HCT116 (cell line): Measurements from ENCODE around the gene ERVV-1. TPM values are rescaled to one million over a fixed set of nuclear protein-coding genes. Genes with fewer than 3 reads are reported as not detected.

Experiments
- ATAC-seq: fragments of 200-7000 bp; cut with Tn5 transposase; 2 replicates; pipeline ENCODE4 v1.9.1; 2020; ENCODE audit warnings: mild to moderate bottlenecking, moderate library complexity
- BruUV-seq: library from RNA; stranded (reverse); fragments of 400-500 nt; replicated peaks from 2 replicates; lab custom pipeline; 2021; lab: Mats Ljungman, UMichigan
- CTCF ChIA-PET: fragments of 300-600 bp; sonication (Branson Sonifier 250); formaldehyde crosslinking; loops from one replicate; lab custom pipeline; 2021; ENCODE audit warnings: antibody characterized with exemption; lab: Charles Lee
- POLR2A ChIA-PET: fragments of 300-600, 350-600 bp; sonication (Branson Sonifier 250); formaldehyde crosslinking; loops from one replicate; lab custom pipeline; 2021; ENCODE audit warnings: antibody characterized with exemption; lab: Charles Lee
- RAD21 ChIA-PET, 2 experiments: fragments of 300-600 bp; sonication (Branson Sonifier 250); formaldehyde crosslinking; loops; one replicate each; lab custom pipeline; 2023; ENCODE audit warnings: low total read pairs in 2 of 2; ENCODE audit not compliant: uncharacterized antibody in 2 of 2, unreplicated experiment in 2 of 2, low non-redundant PET in 1 of 2; lab: Charles Lee
- DNase-seq: peaks from one replicate; pipeline ENCODE4 v3.0.0-alpha.2; 2010; ENCODE audit warnings: low read depth, low spot score
- H2AFZ ChIP-seq: fragments of 200-600 bp; shearing (Covaris generic), sonication (generic); 2 replicates; pipeline ENCODE4 v1.6.1; 2017; ENCODE audit warnings: low read depth, mixed run types, mixed read lengths, antibody characterized with exemption, low read length; ENCODE audit not compliant: poor library complexity, severe bottlenecking
- H3K27ac ChIP-seq: 2 replicates; pipeline ENCODE4 v1.5.1; 2012; ENCODE audit warnings: low read depth, low read length
- H3K27me3 ChIP-seq: fragments of 200-600 bp; sonication (generic); 2 replicates; pipeline ENCODE4 v1.6.1; 2016; ENCODE audit warnings: mixed run types, low read length, mixed read lengths; ENCODE audit not compliant: insufficient read depth
- H3K36me3 ChIP-seq, 2 experiments: fragments of 200-500 bp in 1 of 2; fragments of 200-600 bp in 1 of 2; sonication (Bioruptor generic) in 1 of 2; sonication (generic) in 1 of 2; 2 replicates each; pipeline versions ENCODE4 v1.5.1 to v1.6.1; 2014 to 2016; ENCODE audit warnings: low read length in 2 of 2, inconsistent platforms in 1 of 2, mixed read lengths in 1 of 2, mixed run types in 1 of 2; ENCODE audit not compliant: insufficient read depth in 2 of 2, control insufficient read depth in 1 of 2
- H3K4me1 ChIP-seq, 2 experiments: fragments of 200-600 bp in 1 of 2; sonication (generic) in 1 of 2; 2 replicates each; pipeline versions ENCODE4 v1.5.1 to v1.6.1; 2012 to 2017; ENCODE audit warnings: low read length in 2 of 2, inconsistent platforms in 1 of 2, mild to moderate bottlenecking in 1 of 2, mixed read lengths in 1 of 2, mixed run types in 1 of 2, moderate library complexity in 1 of 2; ENCODE audit not compliant: insufficient read depth in 2 of 2, control insufficient read depth in 1 of 2
- H3K4me2 ChIP-seq: fragments of 200-600 bp; sonication (generic); 2 replicates; pipeline ENCODE4 v1.6.1; 2017; ENCODE audit warnings: mixed run types, low read length, mixed read lengths
- H3K4me3 ChIP-seq, 2 experiments: fragments of 200-600 bp in 1 of 2; sonication (generic) in 1 of 2; replicated peaks in 1 of 2; 2 replicates each; pipeline ENCODE4 v1.5.1; 2011 to 2016; ENCODE audit warnings: low read length in 2 of 2, control low read depth in 1 of 2, low read depth in 1 of 2, mild to moderate bottlenecking in 1 of 2, mixed read lengths in 1 of 2, mixed run types in 1 of 2
- H3K79me2 ChIP-seq: fragments of 200-600 bp; sonication (generic); 2 replicates; pipeline ENCODE4 v1.6.1; 2017; ENCODE audit warnings: mild to moderate bottlenecking, mixed run types, low read length, moderate library complexity, mixed read lengths; ENCODE audit not compliant: insufficient read depth
- H3K9ac ChIP-seq: fragments of 200-600 bp; sonication (generic); 2 replicates; pipeline ENCODE4 v1.6.1; 2016; ENCODE audit warnings: low read length, mixed read lengths
- H3K9me2 ChIP-seq: fragments of 200-600 bp; sonication (generic), shearing (Covaris generic); 2 replicates; pipeline ENCODE4 v1.6.1; 2017; ENCODE audit warnings: mixed run types, mild to moderate bottlenecking, moderate library complexity; ENCODE audit not compliant: insufficient read depth
- H3K9me3 ChIP-seq, 2 experiments: fragments of 200-500 bp in 1 of 2; fragments of 200-600 bp in 1 of 2; sonication (Bioruptor generic) in 1 of 2; sonication (generic) in 1 of 2; 2 replicates each; pipeline ENCODE4 v1.6.1; 2014 to 2017; ENCODE audit warnings: low read length in 2 of 2, mixed read lengths in 2 of 2, inconsistent platforms in 1 of 2, low read depth in 1 of 2, mild to moderate bottlenecking in 1 of 2, mixed run types in 1 of 2, moderate library complexity in 1 of 2; ENCODE audit not compliant: control insufficient read depth in 1 of 2, insufficient read depth in 1 of 2
- H4K20me1 ChIP-seq: fragments of 200-600 bp; sonication (generic), shearing (Covaris generic); 2 replicates; pipeline ENCODE4 v1.6.1; 2017; ENCODE audit warnings: mixed run types, mild to moderate bottlenecking, moderate library complexity; ENCODE audit not compliant: insufficient read depth
- CBX3 ChIP-seq: IDR thresholded peaks from 2 replicates; pipeline ENCODE4 v1.6.1; 2012; ENCODE audit warnings: low read depth
- ELF1 ChIP-seq: IDR thresholded peaks from 2 replicates; pipeline ENCODE4 v1.6.1; 2012; ENCODE audit warnings: low read depth, borderline replicate concordance
- EZH2phosphoT487 ChIP-seq: fragments of 200-600 bp; IDR thresholded peaks from 2 replicates; pipeline ENCODE4 v1.6.1; 2018; ENCODE audit warnings: antibody characterized with exemption, borderline replicate concordance
- FOSL1 ChIP-seq: IDR thresholded peaks from 2 replicates; pipeline ENCODE4 v1.6.1; 2012; ENCODE audit warnings: low read depth
- JUND ChIP-seq: IDR thresholded peaks from 2 replicates; pipeline ENCODE4 v1.6.1; 2012
- MAX ChIP-seq: IDR thresholded peaks from 2 replicates; pipeline ENCODE4 v1.6.1; 2012
- POLR2A ChIP-seq: IDR thresholded peaks from 2 replicates; pipeline ENCODE4 v1.7.0; 2011; ENCODE audit warnings: borderline replicate concordance; ENCODE audit not compliant: insufficient read depth, insufficient read length; ENCODE audit errors: extremely low read depth
- REST ChIP-seq: IDR thresholded peaks from 2 replicates; pipeline ENCODE4 v1.6.1; 2012; ENCODE audit warnings: low read depth
- SIN3A ChIP-seq: IDR thresholded peaks from 2 replicates; pipeline ENCODE4 v1.6.1; 2012; ENCODE audit warnings: low read depth
- ZBTB33 ChIP-seq: IDR thresholded peaks from 2 replicates; pipeline ENCODE4 v1.6.1; 2011; ENCODE audit warnings: mild to moderate bottlenecking, low read length, moderate library complexity; ENCODE audit not compliant: insufficient replicate concordance; ENCODE audit errors: extremely low read depth
- ZFX ChIP-seq: fragments of 450-650 bp; IDR thresholded peaks from 2 replicates; pipeline ENCODE4 v1.6.1; 2017
- ZNF274 ChIP-seq: fragments of 200-500 bp; sonication (Bioruptor generic); IDR thresholded peaks from 2 replicates; pipeline ENCODE4 v1.6.1; 2014; ENCODE audit warnings: mild to moderate bottlenecking, low read depth, low read length, inconsistent platforms
- intact Hi-C: fragments of 100-400 bp; cut with micrococcal nuclease; formaldehyde crosslinking; loops from 2 replicates; pipeline ENCODE4 v1.10.0; 2022
- total RNA-seq: library from RNA; stranded (reverse); gene quantifications from one replicate; pipeline ENCODE4 v1.2.1, GENCODE V29; 2021; ENCODE audit not compliant: unreplicated experiment

The ERVV-1 gene
- total RNA-seq, 1 experiment from 2014 or later = not detected

DNA sequence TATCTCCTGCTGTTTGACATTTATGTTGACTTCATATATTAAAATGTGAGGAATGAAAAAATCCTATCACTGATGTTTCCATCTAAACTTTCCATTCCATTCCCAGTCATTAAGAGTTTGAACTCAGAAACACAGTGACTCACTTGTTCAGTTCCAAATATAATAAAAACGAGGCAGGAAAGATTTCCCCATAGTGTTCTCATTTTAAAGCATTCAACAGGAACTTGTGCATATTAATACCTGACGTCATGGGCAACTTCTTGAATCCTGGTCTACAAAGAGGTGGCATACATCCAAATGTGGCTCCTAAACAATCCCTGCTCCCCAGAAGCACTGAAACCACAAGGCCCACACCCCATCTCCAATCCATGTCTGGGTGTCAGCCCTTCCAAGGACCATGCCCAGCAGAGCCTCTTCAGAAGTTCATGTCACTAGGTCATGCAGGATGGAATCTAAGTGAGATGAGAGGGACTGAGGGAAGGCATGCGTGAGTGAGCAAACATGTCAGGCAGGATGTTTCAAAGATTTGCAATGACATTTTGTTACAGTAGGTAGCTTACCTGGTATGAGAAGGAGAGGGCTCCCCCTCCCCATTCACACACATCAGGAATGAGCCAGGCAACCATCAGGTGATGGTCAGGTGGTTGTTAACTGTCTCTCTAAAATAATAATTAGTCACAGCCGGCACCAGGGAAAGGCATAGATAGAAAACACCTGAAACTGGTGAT, 21.4 kb downstream of the ERVV-1 start:
- H3K4me2 ChIP-seq = no peak overlapping the region
- H3K9me3 ChIP-seq = no peaks in the 10 kb centered on the region; a peak in 1 of 4 replicates
- no TSS peak for BruUV-seq
- ATAC-seq (no peak), DNase-seq (no peak)
- no peaks in the 10 kb centered on the region for H3K79me2 ChIP-seq
- H3K4me1 ChIP-seq = no peaks in the 10 kb centered on the region
- H3K36me3 ChIP-seq = no peaks in the 10 kb centered on the region
- H3K9me2 ChIP-seq = no peaks in the 10 kb centered on the region
- TF ChIP-seq JUND (no peak), CBX3 (no peak), SIN3A (no peak), ZNF274 (no peak), REST (no peak), MAX (no peak), ZFX (no peak), POLR2A (no peak), ZBTB33 (no peak), ELF1 (no peak), EZH2phosphoT487 (no peak), FOSL1 (no peak)
- no peaks in the 10 kb centered on the region for H4K20me1 ChIP-seq
- POLR2A ChIA-PET = no interaction called here
- no peak overlapping the region for H3K27ac ChIP-seq
- H3K27me3 ChIP-seq = no peaks in the 10 kb centered on the region
- CTCF ChIA-PET = no interaction called here
- no peak overlapping the region for H2AFZ ChIP-seq
- H3K9ac ChIP-seq = no peak overlapping the region
- RAD21 ChIA-PET = no interaction called here
- intact Hi-C loops = no loop called here
- no peak overlapping the region for H3K4me3 ChIP-seq
